GM19463 (cell line): Measurements from ENCODE around the gene KIF21A.
"Not testable (repeated sequence)": the region's sequence is repeated elsewhere in the genome, so short reads cannot be mapped to it uniquely, and the experiment has no call there.

Source experiments
- ATAC-seq: cut with Tn5 transposase; IDR thresholded peaks from one replicate; pipeline ENCODE4 v1.9.1; 2021; ENCODE audit warnings: mild to moderate bottlenecking, moderate library complexity; ENCODE audit not compliant: unreplicated experiment

The KIF21A gene, protein sequence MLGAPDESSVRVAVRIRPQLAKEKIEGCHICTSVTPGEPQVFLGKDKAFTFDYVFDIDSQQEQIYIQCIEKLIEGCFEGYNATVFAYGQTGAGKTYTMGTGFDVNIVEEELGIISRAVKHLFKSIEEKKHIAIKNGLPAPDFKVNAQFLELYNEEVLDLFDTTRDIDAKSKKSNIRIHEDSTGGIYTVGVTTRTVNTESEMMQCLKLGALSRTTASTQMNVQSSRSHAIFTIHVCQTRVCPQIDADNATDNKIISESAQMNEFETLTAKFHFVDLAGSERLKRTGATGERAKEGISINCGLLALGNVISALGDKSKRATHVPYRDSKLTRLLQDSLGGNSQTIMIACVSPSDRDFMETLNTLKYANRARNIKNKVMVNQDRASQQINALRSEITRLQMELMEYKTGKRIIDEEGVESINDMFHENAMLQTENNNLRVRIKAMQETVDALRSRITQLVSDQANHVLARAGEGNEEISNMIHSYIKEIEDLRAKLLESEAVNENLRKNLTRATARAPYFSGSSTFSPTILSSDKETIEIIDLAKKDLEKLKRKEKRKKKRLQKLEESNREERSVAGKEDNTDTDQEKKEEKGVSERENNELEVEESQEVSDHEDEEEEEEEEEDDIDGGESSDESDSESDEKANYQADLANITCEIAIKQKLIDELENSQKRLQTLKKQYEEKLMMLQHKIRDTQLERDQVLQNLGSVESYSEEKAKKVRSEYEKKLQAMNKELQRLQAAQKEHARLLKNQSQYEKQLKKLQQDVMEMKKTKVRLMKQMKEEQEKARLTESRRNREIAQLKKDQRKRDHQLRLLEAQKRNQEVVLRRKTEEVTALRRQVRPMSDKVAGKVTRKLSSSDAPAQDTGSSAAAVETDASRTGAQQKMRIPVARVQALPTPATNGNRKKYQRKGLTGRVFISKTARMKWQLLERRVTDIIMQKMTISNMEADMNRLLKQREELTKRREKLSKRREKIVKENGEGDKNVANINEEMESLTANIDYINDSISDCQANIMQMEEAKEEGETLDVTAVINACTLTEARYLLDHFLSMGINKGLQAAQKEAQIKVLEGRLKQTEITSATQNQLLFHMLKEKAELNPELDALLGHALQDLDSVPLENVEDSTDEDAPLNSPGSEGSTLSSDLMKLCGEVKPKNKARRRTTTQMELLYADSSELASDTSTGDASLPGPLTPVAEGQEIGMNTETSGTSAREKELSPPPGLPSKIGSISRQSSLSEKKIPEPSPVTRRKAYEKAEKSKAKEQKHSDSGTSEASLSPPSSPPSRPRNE (N-terminal part only)

DNA sequence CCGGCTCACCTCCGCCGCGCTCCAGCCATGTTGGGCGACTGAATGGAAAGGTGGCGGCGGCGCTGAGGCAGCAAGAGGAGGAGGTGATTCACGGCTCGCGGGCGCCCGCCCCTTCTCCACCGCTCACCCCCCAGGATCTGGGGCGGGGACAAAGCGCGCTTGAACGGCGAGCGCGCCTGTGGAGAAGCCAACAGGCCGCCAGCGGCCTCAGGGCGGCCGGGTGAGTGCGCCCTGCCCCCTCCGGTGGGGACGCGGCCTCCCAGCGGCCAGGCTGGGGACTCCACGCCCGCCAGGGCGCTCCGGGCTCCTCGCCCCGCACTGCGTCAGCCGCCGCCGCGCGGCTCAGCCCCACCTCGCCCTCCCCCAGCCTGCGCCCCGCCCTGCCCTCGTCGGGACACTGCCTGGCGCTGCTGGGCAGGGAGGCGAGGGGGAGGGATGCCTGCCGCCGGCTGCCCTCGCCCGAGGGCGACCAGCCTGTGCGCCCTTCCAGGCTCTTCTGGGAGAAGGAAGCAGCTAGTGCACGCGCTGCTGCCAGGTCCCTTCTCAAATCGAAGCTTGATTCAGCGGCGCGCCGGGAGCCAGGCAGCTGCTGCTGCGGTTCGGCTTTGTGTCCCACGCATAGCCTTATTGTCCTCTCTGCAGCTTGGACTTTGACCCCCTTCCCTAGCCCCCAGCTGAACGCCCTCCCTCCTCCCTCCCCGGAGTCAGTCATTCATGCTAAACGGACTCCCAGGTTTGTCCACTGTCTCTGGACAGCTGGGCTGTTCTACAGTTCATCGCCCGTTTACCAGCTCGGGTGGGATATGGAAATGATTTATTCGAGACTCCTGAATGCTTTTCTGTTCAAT lies at the start of gene KIF21A:
KIF21A (minus strand) TSS at position 40 of the 848 bp plus-strand sequence. CDS start 150 bp downstream, outside the sequence.
- ATAC-seq = peak; percentile 84

DNA sequence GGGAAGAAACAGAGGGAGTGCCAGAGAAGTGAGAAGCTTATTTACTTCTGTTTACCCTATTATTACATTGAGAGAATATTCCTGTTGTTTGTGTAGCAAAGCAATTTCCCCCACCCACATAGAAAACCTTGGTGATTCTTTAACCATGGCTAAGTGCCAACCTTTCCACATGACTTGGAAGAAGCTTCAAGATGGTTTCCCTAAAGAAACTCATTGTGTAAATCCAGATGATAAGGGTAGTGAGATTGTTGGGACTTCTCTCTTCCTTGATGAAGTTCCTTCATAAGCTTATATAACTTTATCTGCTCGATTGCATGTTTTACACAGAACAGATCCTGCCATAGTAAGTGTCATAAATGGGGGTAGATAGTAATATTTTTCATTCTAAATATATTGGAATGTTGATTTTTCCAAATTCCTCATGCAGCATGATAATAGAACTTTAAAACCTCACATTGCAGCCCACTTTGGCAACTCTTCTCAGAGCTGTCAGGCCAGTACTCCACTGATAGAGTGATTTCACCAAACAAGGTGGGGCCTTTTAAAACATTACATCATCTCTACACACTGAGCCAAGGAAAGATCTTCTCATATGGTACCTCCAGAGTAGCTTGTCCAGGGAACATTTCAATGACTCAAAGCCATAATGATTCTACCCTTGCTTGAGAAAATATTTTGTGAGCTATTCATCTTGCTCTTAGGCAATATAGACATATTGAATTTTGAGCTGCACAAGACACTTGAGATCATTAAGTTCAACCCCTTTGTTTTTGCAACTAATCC lies 47.8 kb upstream of the KIF21A start:
- ATAC-seq = no peak

DNA sequence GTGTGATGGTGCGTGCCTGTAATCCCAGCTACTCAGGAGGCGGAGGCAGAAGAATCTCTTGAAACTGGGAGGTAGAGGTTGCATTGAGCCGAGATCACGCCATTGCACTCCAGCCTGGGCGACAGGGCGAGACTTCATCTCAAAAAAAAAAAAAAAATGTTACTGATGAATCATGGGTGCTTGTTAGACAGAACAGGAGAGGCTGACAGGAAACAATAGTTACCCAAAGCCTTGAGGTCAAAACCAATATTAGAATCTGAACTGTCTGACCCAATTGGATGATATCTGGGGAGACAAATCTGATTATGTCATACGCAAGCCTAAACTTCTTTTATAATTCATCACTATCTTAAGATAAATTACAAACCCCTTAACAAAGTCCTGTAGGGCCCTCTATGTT lies 40.7 kb upstream of the KIF21A start:
- ATAC-seq = no peak

DNA sequence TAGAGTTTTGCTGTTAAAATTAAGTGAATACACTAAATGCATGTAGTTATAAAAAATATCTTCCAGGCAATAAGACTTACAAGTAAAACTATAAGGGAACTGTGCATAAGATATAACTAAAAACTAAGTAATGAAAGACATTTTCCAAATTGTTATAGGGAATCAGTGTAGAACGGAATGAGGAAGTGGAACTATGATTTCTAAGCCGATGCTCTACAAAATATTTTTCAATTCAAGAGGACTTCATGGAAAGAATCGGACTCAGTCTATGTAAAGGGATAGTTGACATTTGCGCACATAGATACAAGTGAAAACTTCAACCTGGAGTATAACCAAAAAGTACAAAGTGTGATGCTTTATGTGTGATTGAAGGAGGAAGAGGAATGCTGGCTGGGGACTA lies 40.1 kb upstream of the KIF21A start:
- no peak for ATAC-seq

DNA sequence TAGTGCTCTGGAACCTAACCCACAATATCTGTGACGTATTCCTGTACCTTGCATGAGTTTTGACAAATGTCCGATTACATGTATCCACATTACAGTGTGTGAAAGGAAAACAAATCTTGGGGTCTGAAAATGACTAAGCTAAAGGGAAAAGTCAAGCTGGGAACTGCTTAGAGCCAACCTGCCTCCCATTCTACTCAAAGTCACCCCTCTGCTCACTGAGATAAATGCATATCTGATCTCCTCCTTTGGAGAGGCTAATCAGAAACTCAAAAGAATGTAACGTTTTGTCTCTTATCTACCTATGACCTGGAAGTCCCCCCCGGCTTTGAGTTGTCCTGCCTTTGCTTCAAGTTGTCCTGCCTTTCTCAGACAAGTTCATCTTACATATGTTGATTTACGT lies 34.0 kb upstream of the KIF21A start:
- ATAC-seq = no peak

DNA sequence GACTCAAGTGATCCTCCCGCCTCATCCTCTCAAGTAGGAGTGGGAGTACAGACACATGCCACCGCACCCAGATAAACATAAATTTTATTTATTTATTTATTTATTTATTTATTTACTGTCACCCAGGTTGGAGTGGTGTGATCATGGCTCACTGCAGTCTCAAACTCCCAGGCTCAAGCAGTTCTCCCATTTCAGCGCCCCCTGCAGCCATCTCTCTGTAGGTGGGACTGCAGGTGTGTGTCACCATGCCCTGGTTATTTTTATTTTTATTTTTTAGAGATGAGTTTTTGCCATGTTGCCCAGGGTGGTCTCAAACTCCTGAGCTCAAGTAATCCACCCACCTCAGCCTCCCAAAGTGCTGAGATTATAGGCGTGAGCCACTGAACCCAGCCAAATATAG lies 33.2 kb upstream of the KIF21A start:
- no peak for ATAC-seq

DNA sequence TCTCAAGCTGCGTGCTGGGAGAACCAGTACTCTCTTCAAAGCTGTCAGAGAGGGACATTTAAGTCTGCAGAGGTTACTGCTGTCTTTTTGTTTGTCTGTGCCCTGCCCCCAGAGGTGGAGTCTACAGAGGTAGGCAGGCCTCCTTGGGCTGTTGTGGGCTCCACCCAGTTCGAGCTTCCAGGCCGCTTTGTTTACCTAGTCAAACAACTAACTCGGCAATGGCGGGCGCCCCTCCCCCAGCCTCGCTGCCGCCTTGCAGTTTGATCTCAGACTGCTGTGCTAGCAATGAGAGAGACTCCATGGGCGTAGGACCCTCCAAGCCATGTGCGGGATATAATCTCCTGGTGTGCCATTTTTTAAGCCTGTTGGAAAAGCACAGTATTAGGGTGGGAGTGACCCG lies 32.2 kb upstream of the KIF21A start:
- ATAC-seq = not testable (repeated sequence)

DNA sequence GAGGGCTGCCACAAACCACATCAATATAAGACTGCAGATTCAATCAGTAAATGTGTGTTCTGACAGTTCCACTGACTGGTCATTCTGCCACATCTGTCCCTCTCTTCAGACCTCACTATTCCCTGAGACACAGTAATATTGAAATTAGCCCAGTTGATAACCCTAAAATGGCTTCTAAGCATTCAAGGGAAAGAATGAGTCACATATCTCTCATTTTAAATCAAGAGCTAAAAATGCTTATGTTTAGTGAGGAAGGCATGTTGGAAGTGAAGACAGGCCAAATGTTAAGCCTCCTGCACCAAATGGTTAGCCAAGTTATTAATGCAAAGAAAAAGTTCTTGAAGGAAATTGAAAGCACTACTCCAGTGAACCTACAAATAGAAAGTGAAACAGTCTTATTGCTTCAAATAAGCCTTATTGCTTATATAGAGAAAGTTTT lies 24.5 kb upstream of the KIF21A start:
- peak; percentile 84 for ATAC-seq

DNA sequence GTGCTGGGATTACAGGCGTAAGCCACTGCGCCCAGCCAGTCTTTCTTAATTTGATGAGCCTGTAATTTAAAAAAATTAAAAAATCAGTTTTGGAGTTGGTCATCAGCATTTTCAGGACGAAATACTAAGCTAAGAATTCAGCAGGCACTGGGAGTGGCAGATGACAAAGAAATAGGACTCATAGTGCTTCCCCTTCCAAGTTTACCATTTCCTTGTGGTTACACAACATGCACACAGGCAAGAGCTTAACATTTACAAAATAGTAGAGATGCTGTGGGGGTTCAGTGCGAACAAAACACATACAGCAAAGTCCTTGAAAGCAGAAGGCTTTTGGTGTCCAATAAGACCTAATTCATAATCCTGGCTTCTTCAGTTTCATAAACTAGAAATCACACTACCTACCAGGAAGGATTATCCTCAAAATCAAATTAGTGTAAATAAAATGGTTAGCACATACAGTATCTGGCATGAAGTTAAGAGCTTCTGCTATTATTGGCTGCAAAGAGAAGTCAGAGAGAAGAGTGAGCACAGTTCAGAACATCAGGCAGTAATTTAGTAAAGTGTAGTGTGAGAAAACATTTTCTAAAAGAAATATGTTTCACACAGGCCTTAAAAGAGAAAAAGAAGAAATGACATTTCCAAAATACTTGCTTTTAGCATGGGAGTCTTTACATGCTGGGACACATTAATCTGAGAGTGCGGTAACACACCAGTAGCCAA lies 22.2 kb upstream of the KIF21A start:
- no peak for ATAC-seq

DNA sequence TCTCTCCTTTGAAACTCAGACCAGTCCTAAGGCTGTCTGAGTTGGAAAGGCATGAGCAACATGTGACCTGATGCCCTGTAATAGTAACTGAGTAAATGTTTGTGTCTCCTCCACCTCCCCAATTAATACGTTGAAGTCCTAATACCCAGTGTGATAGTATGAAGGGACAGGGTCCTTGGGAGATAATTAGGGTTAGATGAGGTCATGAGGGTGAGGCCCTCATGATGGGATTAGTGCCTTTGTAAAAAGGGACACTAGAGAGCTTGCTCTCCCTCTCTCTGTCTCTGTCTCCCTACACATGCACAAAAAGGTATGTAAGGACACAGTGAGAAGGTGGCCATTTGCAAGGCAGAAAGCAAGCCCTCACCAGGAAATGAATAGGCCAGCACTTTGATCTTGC lies 18.1 kb upstream of the KIF21A start:
- ATAC-seq = no peak

DNA sequence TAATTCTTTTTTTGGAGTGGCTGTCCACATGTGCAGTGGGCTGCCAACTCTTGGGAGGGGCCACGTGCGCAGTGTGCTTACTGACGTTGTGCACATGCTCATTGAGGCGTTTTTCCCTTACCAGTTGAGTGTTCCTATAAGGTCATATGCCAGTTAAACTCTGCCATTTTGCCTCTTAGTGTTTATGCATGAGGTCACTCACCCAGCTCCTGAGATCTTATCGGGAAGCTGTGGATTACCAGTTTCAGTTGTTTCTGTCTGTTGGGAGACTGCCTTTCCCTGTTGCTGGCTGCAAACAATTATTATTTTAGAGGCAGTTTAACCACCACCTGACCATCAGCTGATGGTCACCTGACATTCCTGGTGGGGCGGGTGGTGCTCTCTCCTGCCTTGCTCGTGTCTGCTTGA lies 16.1 kb upstream of the KIF21A start:
- ATAC-seq = no peak

DNA sequence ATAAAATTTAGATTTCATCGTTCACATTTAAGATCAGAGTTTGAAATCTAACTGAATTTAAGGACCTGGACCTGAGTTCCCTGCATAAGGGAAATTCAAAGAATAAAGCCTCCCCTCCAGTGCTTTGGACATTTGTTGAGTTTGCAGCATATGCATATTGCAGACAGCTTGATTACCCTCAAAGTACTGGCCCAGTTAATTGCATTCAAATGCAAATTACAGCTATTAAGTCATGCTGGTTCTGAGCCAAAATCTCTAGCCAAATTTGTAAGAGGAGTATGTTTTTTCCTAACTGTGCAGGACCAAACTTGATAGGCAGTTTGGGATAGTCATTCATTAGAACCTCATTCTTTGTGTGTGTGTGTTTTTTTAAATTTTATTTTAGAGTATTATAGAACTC lies 9.1 kb upstream of the KIF21A start:
- no peak for ATAC-seq

DNA sequence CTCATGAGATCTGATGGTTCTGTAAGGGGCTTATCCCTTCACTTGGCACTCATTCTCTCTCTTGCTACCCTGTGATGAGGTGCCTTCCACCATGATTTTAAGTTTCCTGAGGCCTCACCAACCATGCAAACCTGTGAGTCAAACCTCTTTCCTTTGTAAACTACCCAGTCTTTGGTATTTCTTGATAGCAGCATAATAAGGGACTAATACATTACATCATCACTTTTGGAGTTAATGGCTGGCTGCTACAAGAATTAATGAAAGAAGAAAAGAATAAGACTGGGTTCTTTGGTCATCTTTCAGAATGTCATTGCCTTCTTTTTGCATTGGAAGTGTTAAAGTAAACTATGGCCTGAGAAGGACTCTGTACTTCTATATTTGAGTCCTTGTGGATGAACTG lies 5.1 kb upstream of the KIF21A start:
- no peak for ATAC-seq

DNA sequence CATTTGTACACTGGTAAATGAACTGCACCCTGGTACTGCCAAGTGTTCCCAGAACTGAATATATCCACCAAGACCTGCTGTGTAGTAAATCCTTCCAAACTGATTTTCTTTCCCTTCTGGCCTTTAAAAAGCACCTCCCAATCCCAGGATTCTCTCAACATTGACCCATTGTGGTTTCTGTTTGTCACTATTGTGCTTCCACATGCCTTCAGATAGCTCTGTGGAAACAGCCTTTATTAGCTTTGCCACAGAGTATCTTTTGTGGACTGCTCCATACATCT lies 949 bp upstream of the KIF21A start:
- ATAC-seq = no peak

DNA sequence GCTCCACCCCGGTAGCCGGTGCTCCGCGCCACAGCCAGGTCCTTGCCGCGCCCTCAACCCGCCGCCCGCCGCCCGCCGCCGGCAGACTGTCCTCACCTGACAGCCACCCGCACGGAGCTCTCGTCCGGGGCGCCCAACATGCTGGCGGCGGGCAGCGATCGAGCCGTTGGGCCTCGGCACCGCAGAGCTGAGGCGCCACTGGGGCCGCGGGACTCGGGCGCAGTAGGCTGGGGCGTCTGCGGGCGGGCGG lies 164 bp downstream of the KIF21A start:
- ATAC-seq = peak; percentile 22

DNA sequence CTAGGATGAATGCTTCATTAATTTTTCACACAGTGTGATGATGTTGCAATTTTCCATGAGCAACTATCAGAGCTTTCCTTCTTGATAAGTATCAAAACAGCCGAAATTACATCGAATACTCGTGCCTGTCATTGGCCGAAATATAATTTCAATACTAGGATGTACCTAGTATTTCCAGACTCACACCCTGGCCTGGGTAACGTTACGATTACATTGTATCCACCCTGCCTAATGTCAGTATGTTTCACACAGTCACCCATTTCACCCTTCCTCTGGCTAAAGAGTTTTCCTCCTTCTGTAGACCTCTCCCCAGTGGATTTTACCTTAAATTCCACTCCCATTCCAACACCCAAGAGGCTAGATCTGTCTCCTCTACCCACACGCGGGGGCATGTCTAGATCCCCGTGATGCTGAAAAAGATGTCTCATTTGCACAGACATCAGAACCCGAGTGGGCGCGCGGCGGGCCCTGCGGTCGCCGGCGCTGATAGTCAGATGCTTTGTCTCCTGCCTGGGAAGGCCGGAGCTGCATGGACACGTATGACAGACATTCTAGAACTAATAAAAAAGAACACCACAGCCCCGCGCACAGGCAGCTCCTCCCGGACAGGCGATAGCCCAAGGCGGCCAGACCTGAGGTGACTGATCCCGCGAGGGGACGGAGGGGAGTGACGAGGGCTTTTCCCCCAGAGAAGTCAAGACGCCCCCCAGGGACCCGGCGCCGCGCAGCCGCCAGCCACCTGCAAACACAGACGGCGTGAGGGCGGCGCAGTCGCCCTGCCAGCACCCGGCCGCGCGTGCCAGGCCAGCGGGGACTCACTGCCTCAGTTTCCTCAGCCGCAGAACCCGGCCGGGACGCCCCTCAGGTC lies 723 bp downstream of the KIF21A start:
- ATAC-seq = peak; percentile 24

DNA sequence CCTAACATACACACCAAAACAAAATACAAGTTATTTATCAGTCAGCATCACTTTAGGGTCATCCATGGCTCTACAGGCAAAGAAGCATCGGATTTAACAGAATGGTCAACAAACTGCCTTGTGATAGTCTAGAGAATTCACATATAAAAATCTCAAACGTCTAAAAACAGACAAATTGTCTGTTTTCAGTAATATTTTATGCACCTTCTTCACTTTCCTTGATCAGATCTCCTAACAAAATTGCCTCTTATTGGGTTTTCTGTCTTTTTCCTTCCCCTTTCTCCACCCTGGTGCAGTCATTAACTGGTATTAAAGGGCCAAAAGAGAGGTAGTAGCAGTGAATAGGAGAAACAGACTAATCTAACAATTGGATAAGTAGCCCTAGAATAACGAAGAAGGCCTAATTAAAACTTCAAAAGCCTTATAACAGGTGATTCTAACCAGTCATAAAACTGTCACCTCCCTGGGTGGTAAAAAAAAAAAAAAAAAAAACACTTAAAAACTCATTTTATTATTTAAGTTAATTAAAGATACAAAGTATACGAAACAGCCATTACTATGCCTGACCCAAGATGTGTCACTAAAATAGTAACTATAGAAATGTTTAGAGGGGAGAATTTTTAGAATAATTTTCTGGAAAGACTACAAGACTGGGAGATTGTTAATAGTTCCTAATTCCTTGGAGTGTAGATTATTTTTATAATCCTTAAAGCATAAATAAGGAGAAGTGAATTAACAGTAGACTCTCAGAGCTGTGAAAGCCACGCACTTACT lies 1.5 kb downstream of the KIF21A start:
- ATAC-seq = no peak

DNA sequence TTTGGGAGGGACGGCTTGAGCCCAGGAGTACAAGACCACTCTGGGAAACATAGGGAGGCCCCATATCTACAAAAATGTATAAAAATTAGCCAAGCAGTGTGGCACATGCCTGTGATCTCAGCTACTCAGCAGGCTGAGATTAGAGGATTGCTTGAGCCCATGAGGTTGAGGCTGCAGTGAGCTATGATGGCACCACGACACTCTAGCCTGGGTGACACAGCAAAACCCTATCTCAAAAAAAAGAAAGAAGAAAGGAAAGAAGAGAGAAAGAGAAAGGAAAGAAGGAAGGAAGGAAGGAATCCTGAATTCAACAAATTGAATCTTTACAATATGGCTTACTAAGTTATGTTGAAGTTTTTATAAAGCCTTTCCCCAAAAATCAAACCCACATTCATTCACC lies 2.1 kb downstream of the KIF21A start:
- ATAC-seq = no peak
